HT1080 (cell line): ENCODE data around the gene TOM1. TPM values are rescaled to one million over a fixed set of nuclear protein-coding genes. Genes with fewer than 3 reads are reported as not detected.
"Not testable (repeated sequence)": the region's sequence is repeated elsewhere in the genome, so short reads cannot be mapped to it uniquely, and the experiment has no call there.

Experiments used
- DNase-seq: peaks from one replicate; pipeline ENCODE4 v3.0.0-alpha.2; 2015; ENCODE audit warnings: low read depth
- small RNA-seq: library from RNA; depleted of rRNA; stranded (forward); fragments of <200 nt; gene quantifications from one replicate; pipeline ENCODE3, GENCODE V24; 2014
- total RNA-seq: library from RNA; depleted of rRNA; stranded (reverse); fragments of >200 nt; shearing (Covaris generic); gene quantifications from 2 replicates; pipeline ENCODE4 v1.2.3, GENCODE V29; 2014; rRNA removed

TOM1 gene
- total RNA-seq, 1 experiment from 2014 or later = 13.7 TPM

DNA sequence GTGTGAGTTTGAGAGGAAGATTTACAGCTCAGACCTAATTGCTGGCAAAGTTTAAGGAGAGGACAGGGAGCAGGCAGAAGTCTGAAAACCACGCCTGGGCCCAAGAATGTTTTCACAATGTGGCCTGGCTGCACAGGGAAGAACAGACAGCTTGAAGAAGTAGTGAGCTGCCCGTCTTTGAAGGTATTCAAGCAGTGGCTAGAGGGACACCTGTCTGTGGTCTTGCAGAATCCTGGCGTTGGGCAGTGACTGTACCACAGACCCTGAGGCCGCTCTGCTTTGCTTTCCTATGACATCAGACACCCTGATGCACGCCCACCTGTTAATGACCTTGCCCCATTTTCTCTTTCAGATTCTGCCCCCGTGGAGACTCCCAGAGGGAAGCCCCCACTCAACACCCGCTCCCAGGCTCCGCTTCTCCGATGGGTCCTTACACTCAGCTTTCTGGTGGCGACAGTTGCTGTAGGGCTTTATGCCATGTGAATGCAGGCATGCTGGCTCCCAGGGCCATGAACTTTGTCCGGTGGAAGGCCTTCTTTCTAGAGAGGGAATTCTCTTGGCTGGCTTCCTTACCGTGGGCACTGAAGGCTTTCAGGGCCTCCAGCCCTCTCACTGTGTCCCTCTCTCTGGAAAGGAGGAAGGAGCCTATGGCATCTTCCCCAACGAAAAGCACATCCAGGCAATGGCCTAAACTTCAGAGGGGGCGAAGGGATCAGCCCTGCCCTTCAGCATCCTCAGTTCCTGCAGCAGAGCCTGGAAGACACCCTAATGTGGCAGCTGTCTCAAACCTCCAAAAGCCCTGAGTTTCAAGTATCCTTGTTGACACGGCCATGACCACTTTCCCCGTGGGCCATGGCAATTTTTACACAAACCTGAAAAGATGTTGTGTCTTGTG, 93.7 kb downstream of the TOM1 start:
- no peak for DNase-seq

DNA sequence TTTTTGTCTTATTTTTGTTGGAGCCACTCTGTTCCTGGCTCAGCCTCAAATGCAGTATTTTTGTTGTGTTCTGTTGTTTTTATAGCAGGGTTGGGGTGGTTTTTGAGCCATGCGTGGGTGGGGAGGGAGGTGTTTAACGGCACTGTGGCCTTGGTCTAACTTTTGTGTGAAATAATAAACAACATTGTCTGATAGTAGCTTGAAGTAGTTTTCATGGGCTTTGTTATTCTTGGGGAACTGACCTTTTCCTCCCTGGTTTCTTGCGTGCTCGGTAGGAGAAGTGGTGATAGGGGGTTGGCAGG, 94.3 kb downstream of the TOM1 start:
- no peak for DNase-seq

DNA sequence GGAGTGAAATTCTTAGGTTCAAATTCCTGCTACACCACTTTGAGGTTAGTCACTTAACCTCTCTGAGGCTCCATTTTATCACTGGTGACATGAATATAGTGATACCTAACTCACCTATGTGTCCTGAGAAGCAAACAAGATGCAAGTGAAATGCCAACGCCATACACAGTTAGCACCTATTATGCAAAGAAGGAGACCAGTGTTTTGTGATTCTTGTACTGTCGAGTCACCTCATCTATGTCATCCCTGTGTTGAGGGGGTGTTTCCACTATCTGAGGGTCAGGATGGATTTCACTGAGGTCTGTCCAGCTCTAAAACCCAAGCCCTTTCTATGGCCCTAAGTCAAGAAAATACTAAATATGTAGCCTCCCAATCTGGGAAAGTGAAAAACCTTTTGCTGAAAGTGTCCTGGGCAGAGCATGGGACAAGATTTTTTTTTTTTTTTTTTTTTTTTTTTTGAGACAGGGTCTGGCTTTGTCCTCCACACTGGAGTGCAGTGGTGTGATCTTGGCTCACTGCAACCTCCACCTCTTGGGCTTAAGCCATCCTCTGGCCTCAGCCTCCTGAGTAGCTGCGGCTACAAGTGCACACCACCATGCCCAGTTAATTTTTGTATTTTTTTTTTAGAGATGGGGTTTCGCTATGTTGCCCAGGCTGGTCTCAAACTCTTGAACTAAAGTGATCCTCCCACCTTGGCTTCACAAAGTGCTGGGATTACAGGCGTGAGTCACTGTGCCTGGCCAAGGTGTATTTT, 95.3 kb downstream of the TOM1 start:
- DNase-seq = no peak

DNA sequence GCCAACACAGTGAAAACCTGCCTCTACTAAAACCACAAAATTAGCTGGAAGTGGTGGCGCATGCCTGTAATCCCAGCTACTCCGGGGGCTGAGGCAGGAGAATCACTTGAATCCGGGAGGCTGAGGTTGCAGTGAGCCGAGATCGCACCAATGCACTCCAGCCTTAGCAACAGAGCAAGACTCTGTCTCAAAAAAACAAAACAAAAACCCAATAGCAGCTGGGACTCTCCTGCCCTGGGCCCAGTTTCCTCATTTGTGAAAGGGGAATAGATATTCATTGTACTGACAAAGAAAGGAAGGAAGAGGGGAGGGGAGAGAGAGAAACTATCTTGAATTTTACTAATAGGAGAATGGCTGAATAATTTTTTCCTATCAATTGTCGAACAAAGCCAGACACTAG, 96.9 kb downstream of the TOM1 start:
- DNase-seq = not testable (repeated sequence)

DNA sequence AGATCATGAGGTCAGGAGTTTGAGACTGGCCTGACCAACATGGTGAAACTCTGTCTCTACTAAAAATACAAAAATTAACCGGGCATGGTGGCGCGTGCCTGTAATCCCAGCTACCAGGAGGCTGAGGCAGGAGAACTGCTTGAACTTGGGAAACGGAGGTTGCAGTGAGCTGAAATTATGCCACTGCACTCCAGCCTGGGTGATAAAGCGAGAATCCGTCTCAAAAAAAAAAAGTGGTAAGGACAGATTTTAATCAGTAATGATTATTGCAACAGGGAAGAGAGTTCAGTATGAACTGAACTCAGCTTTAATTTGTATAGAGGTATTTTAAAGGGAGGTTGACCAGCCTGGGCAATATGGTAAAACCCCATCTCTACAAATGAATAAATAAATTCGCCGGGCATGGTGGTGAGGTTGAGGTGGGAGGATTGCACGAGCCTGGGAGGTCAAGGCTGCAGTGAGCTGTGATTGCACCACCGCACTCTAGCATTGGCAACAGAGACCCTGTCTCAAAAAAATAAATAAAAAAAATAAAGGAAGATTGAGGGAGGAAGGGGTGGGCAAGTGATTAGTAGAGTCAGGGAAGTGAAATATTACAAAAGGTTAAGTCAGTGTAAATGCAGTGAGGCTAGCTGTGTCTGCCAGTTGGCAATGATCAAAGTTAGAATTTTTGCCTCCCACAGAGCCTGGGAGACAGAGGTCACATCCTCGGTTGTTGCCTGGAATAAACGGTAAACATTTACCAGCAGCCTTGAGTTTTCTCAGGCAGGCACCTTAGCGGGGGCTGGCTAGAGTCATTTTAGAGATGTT, 97.6 kb downstream of the TOM1 start:
- DNase-seq = no peak

Small RNA genes lying within 50 kb of the gene (small RNA-seq; reads per million reads assigned to genes)
- gene MIR3909 = 0.14 reads per million
- not detected for gene MIR6069

Other genes starting within 250 kb of the TOM1 start
- not detected in 2 replicates for gene ISX, start 233.7 kb upstream of the TOM1 start, total RNA-seq
- gene HMGXB4, start 42.4 kb upstream of the TOM1 start, total RNA-seq = 12.6 and 13.9 TPM in 2 replicates
- gene HMOX1, start 81.2 kb downstream of the TOM1 start, total RNA-seq = 23.4 and 23.8 TPM in 2 replicates
- 168 and 194 TPM in 2 replicates for gene MCM5, start 100.2 kb downstream of the TOM1 start, total RNA-seq
- not detected in 2 replicates for gene RASD2, start 240.9 kb downstream of the TOM1 start, total RNA-seq